Left forelimb (tissue), 1 donor: ENCODE results near the gene RER1.
"Not testable (repeated sequence)": the region's sequence is repeated elsewhere in the genome, so short reads cannot be mapped to it uniquely, and the experiment has no call there.

Source experiments
- DNase-seq: peaks from one replicate; pipeline ENCODE4 v3.0.0-alpha.2; 2018; ENCODE audit warnings: low spot score

RER1 gene

GRCh38 chr1:2427976-2428375, 36.3 kb downstream of the RER1 start:
- DNase-seq, result no peak

DNA sequence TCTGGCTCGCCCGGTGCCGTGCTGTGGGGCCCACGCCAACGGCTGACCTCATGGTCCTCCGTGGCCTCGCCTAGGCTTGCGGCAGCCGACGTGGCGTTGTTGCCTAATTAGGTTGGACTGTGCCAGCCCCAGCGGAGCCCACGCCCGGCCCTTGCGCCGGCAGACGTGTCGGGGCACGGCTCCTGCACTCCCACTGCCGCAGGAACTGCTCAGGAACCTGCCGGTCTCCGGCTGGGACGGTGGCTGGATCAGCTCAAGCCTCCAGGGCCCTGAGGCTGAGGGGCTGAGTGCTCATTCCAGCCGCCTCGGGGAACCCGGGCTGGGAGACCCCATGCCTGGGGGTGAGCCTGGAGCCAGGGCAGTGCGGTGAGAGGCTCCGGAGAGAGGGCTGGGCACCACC, 36.8 kb downstream of the RER1 start:
- DNase-seq, result no peak

DNA sequence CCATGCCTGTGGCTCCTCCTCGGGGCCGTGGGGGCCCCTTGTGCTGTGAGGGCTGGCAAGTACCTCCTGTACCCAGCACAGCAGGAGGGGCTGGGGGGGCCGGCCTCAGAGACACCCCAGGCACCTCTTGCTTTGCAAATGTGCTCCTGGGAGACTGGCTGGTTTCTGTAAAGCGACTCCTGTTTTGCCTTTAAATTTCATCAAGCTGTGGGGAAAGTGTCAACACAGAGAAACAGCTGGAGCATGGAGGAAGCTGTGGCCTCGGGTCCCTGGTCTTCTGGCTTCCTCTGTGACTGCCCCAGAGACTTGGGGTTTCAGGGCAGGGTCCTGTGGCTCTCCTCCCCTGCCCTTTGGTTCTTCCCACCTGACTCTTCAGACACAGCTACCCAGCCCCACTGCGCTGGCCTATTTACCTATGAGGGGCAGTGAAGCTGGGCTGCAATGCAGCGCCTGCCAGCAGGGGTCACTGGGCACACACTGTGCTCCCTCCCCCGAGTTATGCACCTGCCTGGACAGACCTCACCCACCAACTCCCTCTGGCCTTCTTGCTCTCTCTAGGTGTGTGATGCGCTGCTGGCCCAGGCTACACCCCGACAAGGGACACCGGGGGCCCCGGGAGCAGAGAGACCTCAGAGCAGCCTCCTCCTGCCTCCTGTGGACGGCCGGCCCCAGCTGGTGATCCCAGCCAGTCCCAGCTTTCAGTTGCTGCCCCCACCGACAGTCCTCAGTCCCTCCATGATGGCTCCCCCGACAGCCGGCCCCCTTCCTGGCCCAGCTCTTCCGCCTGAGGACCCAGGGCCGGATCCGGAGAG, 38.3 kb downstream of the RER1 start:
- DNase-seq, result no peak

- DNase-seq, result no peak
These were observed 38.9 kb downstream of the RER1 start for GRCh38 chr1:2430592-2430973.

DNA sequence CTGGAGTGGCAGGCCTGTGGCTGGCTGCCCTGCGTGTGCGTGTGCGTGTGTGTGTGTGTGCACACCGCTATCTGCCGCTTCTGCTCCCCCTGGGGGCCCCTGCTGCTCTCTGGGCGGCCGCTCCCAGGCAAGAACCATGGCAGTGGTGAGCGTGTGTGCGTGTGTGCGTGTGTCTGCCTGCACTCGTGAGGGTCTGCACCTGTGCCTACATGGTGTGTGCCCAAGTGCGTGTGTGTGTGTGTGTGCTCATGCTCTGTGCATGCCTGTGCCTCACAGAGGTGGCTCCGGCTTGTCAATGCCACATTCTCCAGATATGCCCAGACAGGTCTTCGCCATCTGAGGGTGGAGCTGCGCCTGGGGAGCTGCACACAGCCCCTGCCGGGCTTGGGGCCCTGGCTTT, 39.5 kb downstream of the RER1 start:
- DNase-seq, result no peak

DNA sequence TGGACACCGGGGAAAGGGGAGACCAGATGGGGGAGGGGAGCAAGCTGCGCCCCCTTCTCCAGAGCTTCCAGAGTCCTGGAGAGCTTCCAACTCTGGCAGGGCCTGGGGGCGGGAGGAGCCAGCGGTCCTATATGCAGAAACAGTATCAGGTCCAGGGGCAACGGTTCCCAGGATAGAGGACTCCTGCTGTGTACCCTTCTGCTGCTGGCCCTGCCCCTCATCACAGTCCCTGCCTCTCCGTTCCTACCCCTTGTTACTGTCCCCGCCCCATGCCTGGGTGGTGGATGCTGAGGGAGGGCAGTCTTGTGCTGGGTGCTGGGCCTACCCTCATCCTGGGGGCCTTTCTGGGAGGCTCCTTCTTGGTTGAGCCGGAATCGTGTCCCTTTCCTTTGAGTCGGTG, 39.9 kb downstream of the RER1 start:
- no peak for DNase-seq

DNA sequence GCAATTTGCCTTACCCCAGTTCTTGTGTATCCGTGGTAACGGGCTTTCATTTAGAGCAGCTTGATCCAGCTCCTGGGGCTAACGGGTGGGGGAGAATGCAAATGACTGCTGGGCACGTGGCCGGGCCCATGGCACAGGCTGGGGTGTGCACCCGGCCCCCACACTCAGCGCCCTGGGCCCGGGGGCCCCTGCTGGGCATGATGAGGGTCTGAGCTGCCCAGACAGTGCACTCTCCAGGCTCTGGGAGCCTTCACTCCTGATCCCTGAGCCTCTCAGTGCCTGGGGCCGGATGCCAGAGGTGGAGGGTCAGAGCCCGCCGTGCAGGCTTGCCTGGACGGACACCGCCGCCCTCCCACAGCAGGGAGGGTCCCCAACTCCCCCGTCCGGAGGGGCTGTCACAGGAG, 40.8 kb downstream of the RER1 start:
- DNase-seq, result no peak

DNA sequence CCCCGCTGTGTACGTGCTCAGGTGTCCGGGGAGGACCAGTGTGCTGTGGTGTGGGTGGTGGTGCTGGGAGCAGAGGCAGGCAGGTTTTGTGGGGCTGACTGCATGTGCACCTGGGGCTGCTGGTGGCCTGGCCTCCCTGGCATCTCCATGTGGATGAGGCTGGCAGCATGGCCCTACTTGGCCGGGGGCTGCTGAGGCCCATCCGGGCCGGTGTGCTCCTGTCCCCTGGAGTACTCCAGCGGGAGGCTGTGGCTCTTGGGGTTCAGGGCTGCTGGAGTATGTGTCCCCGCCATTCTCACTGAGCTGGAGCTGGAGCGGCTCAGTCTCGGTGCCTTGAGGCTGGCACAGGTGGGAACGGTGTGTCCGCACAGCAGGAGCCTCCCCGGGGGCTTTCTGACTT, 41.6 kb downstream of the RER1 start:
- DNase-seq, result no peak

- no peak for DNase-seq
These were observed 42.5 kb downstream of the RER1 start for GRCh38 chr1:2433936-2434655.

DNA sequence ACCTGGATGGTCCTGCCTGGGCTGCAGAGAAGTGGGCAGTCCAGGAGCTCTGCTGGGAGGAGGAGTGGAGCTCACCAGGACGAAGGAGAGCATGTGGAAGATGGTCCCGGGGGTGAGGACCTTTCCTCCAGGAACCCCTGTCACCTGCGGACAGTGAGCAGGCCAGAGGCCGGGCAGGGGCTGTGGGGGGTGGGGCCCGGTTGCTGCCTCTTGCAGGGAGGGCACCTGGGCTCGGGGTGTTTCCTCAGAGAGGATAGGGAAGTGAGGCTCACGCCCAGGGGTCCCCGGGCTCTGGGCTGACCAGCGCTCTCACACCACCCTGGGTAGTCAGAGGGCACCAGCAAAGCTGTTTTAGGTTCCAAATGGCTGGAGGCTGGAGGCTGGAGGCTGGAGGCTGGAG, 43.5 kb downstream of the RER1 start:
- no peak for DNase-seq

GRCh38 chr1:2435746-2436355, 44.2 kb downstream of the RER1 start:
- DNase-seq, result no peak

DNA sequence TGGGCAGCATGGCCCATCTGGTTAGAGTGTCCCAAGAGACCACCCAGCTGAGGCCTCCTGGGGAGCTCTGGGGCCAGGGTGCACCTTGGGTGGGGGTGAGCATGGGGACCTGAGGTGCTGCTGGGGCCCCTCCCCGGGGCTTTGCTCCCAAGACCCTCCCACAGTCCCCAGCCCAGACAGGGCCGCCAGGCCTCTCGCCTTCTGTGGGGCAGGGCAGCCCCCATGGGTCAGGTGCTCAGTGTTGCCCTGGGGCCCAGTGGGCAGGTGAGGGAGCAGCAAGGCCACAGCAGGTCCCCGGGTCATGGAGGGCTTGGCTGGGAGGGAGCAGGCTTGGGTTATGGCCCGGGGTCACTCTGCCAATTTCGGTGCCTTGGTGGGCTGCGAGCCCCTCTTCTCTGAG, 45.2 kb downstream of the RER1 start:
- DNase-seq, result no peak

DNA sequence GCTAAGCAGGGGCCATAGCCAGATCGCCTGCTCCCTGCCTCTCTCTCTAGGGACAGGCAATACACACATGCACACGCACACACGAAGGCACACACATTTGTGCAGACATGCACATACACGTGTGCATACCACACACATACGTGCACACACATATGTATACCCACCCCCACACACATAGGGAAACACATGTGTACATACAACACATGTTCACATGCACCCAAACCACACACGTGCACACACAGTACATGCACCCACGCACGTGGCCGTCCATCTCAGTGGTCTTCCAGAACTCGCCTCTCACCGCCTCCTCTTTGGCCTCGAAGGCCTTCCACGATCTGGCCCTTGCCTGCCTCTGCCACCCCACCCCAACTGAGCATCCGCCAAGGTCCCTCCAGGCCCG, 46.0 kb downstream of the RER1 start:
- DNase-seq, result no peak

GRCh38 chr1:2438038-2438437, 46.4 kb downstream of the RER1 start:
- no peak for DNase-seq

DNA sequence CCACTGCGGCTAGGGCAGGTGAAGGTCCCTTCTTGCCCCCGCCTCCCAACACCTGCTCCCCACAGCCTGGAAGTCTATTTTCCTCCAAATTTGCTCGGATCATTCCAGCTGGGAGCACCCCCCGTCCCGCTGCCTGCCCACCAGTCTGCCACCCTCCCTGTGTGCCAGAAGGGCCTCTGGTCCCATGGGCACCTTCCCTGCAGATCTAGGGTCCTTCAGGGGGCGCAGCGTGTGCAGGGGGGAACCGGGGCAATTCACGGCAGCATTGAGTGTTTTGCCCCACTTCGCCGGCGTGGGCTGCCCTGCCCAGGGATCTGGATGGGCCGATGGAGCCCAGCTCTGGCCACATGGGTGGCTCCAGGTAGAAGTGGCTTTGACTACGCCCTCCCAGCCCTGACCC, 47.0 kb downstream of the RER1 start:
- DNase-seq, result no peak

DNA sequence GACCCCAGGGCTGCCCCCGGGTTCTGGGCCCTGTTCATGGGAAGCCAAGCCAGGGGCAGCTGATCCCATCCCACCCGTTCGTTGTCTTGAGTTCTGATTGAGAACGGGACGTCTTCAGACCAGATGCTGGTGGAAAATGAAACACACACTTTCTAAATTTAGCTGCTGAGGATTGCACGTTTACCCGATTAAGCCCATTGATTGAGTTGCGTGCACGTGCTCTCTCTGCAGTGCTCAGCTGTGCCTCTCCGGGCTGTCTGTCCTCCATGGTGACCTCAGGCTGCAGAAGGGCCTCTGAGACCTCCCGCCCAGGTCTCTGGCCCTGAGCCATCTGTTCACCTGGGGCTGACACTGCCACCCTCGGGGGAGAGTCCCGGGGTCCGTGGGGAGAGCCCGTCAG, 47.7 kb downstream of the RER1 start:
- no peak for DNase-seq

- not testable (repeated sequence) for DNase-seq
These were observed 48.7 kb downstream of the RER1 start for GRCh38 chr1:2440346-2440745.

GRCh38 chr1:2441746-2442145, 50.1 kb downstream of the RER1 start:
- no peak for DNase-seq

DNA sequence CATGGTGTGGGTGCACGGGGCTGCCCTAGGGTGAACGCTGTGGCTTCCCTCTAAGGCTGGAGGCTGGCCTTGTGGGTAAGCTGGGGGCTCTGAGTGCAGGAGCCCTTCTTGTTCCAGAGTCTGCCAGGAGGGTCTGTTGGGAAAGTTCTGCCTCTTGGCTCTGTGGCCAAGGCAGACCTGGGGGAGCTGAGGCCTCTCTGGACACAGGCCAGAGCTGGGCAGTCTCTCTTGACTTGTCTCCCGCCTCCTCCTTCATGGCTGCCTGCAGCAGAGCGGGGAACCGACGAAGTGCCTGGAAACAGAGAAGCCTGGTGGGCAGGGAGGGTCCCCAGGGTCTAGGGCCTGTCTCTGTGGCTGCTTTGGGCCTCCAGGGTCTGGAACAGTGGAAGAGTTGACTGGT, 51.0 kb downstream of the RER1 start:
- DNase-seq, result no peak

- DNase-seq, result no peak
These were observed 51.9 kb downstream of the RER1 start for GRCh38 chr1:2443277-2444137.

DNA sequence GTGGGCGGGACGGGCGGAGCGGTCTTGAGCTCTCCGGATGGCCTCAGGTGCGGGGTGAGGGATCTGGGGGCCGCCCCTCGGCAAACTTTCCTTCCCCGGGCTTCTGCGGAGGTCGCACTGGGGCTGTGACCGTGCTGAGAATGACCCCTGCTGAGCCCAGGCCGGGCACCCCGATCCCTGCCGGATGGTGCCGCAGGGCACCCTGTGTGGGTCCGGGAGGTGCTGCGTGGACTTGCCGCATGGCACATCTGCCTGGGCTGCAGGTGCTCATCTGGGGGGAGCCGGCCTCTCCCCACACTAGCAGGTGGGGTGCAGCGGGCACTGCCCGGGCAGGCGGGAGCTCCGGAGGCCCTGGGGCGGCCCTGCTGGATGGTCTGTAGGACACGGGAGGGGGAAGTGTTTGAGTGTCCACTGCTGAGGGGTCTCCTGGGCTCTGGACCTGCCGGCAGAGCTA, 52.5 kb downstream of the RER1 start:
- DNase-seq, result no peak

DNA sequence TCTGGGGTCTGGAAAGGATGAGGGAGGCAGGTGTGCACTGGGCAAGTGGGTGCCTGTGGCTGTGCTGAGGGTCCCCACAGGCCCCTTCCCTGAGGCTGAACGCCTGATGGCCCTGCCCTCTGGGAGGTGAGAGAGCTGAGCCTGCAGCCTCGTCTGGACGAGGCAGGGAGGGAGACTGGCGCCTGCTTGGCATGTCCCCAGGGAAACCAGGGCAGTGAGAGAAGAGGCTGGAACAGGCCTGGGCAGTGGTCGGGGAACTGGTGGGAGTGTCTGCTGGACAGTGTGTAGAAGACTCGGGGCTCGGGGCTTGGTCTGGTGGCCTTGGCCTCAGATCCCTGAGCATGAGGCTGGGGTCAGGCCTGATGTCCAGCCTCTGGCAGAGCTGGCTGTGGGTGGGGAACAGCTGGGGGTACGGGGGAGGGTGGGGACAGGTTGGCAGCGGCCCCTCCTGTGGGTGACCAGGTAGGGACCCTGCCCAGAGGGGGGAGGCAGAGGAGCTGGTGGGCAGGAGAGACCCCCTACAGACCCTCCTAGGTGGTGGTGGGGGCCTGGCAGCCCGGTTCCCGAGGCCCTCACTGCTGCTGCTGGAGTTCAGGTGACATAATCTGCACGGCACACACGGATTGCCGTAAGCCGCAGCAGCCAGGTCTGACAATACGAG, 53.7 kb downstream of the RER1 start:
- DNase-seq, result no peak
